Measurements from ENCODE around the gene RBMS2. TPM values are rescaled to one million over a fixed set of nuclear protein-coding genes. Genes with fewer than 3 reads are reported as not detected.
A peak's percentile ranks its signal among the peaks of the same experiment; 100 is the strongest.

The RBMS2 gene
- polyA plus RNA-seq, 2 of the 4 experiments (the other 2 are of a cell fraction) = 13.3 to 46.4 TPM

DNA sequence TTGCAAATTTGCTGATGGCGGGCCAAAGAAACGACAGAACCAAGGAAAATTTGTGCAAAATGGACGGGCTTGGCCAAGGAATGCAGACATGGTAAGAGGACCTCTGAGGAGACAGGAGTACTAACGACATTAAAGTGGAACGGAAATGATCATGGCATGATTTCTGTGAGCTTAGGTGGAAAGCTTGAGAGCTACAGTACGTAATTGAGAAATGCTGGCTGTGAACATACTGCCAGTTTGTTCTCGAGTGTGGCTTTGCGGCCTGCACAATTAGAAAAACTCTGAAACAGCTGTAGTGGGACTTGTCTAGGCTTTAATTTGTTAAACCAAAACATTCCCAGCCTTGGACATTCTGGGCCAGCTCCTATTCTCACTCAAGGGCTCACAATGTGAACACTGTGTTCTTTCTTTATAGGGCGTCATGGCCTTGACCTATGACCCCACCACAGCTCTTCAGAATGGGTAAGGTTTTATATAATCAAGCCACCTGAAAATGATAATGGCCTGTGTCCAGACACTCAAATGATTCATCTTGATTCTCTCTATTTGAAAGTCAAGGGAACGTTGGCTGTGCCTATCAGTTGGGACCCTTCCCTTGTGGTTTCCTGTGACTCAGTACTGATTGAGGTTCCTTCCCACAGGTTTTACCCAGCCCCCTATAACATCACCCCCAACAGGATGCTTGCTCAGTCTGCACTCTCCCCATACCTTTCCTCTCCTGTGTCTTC lies 60.0 kb downstream of the RBMS2 start:
- Histone ChIP-seq H3K27ac (no peak overlapping the region), H3K9me3 (no peaks in the 10 kb centered on the region), H3K4me1 (peaks cover 8% of the 10 kb centered on the region), H3K4me3 (no peak overlapping the region), H3K4me2 (no peak overlapping the region)
- 86% methylated on average over 10 of the region's 10 CpGs for WGBS (ENCODE audit: missing lambda C conversion rate)
- ATAC-seq (peak; percentile 34 to 39; a peak in 3 of 6 replicates), DNase-seq (ENCODE audit: low read depth in 1 of 2, low spot score in 1 of 2) (no peak), FAIRE-seq (no peak)
- POLR2A ChIA-PET = no interaction called here
- CTCF ChIA-PET = interaction anchor here (0.8 to 21.2 kb wide), 10 partner anchors 9 to 71 kb away, joined by 3 to 282 read pairs (median 4); no protein-coding TSS in a partner anchor
- no peak for TF ChIP-seq RNF2 (IDR thresholded peaks at IDR 0.05; ENCODE audit: borderline replicate concordance, low read depth)
- no peak for TF ChIP-seq CEBPB (IDR thresholded peaks at IDR 0.05)
- no peak for TF ChIP-seq JUNB (IDR thresholded peaks at IDR 0.05)
- no peak for TF ChIP-seq MYC (IDR thresholded peaks at IDR 0.05; ENCODE audit: borderline replicate concordance, low read length)
- TF ChIP-seq, protein P1, sequence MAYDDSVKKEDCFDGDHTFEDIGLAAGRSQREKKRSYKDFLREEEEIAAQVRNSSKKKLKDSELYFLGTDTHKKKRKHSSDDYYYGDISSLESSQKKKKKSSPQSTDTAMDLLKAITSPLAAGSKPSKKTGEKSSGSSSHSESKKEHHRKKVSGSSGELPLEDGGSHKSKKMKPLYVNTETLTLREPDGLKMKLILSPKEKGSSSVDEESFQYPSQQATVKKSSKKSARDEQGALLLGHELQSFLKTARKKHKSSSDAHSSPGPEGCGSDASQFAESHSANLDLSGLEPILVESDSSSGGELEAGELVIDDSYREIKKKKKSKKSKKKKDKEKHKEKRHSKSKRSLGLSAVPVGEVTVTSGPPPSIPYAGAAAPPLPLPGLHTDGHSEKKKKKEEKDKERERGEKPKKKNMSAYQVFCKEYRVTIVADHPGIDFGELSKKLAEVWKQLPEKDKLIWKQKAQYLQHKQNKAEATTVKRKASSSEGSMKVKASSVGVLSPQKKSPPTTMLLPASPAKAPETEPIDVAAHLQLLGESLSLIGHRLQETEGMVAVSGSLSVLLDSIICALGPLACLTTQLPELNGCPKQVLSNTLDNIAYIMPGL (CRISPR knock-in tag; IDR thresholded peaks at IDR 0.05; ENCODE audit: borderline replicate concordance) = no peak
- TF ChIP-seq POLR2A (IDR thresholded peaks at IDR 0.05; ENCODE audit: low read length) = no peak
- TF ChIP-seq, protein P2, sequence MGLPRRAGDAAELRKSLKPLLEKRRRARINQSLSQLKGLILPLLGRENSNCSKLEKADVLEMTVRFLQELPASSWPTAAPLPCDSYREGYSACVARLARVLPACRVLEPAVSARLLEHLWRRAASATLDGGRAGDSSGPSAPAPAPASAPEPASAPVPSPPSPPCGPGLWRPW (IDR thresholded peaks at IDR 0.05) = no peak
- TF ChIP-seq ZC3H11A (IDR thresholded peaks at IDR 0.05) = no peak
- TF ChIP-seq, protein P3, sequence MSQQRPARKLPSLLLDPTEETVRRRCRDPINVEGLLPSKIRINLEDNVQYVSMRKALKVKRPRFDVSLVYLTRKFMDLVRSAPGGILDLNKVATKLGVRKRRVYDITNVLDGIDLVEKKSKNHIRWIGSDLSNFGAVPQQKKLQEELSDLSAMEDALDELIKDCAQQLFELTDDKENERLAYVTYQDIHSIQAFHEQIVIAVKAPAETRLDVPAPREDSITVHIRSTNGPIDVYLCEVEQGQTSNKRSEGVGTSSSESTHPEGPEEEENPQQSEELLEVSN (IDR thresholded peaks at IDR 0.05; ENCODE audit: borderline replicate concordance, low read depth) = no peak
- TF ChIP-seq KDM5A (IDR thresholded peaks at IDR 0.05) = no peak

DNA sequence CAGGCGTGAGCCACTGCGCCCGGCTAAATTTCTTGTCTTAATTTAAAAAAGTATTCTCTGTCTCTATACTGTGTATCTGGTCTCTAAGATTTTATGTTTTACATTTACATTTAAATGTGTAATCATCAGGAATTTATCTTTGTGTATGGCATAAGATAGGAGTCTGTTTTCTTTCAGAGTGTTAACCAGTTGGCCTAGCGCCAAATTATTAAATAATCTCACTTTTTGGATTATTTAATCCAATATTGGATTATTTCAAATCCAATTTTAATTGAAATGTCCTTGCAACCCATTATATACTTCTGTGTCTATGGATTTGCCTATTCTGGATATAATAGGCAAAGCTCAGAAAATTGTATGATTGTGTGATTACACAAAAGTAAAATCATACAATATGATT lies 63.5 kb downstream of the RBMS2 start:
- ChIA-PET POLR2A (interaction anchor here (0.6 kb wide), 1 partner anchor 40 kb away, joined by 3 read pairs; no protein-coding TSS in a partner anchor), CTCF (interaction anchor here (0.8 to 21.2 kb wide), 5 partner anchors 9 to 75 kb away, joined by 5 to 282 read pairs (median 9); no protein-coding TSS in a partner anchor)
- TF ChIP-seq, protein P4, sequence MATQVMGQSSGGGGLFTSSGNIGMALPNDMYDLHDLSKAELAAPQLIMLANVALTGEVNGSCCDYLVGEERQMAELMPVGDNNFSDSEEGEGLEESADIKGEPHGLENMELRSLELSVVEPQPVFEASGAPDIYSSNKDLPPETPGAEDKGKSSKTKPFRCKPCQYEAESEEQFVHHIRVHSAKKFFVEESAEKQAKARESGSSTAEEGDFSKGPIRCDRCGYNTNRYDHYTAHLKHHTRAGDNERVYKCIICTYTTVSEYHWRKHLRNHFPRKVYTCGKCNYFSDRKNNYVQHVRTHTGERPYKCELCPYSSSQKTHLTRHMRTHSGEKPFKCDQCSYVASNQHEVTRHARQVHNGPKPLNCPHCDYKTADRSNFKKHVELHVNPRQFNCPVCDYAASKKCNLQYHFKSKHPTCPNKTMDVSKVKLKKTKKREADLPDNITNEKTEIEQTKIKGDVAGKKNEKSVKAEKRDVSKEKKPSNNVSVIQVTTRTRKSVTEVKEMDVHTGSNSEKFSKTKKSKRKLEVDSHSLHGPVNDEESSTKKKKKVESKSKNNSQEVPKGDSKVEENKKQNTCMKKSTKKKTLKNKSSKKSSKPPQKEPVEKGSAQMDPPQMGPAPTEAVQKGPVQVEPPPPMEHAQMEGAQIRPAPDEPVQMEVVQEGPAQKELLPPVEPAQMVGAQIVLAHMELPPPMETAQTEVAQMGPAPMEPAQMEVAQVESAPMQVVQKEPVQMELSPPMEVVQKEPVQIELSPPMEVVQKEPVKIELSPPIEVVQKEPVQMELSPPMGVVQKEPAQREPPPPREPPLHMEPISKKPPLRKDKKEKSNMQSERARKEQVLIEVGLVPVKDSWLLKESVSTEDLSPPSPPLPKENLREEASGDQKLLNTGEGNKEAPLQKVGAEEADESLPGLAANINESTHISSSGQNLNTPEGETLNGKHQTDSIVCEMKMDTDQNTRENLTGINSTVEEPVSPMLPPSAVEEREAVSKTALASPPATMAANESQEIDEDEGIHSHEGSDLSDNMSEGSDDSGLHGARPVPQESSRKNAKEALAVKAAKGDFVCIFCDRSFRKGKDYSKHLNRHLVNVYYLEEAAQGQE (IDR thresholded peaks at IDR 0.05) = no peak
- TF ChIP-seq, protein P5, sequence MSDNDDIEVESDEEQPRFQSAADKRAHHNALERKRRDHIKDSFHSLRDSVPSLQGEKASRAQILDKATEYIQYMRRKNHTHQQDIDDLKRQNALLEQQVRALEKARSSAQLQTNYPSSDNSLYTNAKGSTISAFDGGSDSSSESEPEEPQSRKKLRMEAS (IDR thresholded peaks at IDR 0.05) = no peak
- TF ChIP-seq, protein P6, sequence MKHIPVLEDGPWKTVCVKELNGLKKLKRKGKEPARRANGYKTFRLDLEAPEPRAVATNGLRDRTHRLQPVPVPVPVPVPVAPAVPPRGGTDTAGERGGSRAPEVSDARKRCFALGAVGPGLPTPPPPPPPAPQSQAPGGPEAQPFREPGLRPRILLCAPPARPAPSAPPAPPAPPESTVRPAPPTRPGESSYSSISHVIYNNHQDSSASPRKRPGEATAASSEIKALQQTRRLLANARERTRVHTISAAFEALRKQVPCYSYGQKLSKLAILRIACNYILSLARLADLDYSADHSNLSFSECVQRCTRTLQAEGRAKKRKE (CRISPR knock-in tag; IDR thresholded peaks at IDR 0.05; ENCODE audit: low read depth) = no peak
- TF ChIP-seq SREBF2 (IDR thresholded peaks at IDR 0.05) (no peak), EHMT2 (IDR thresholded peaks at IDR 0.05; ENCODE audit: low read depth) (no peak), HDAC2 (IDR thresholded peaks at IDR 0.05) (no peak), EHF (CRISPR knock-in tag; IDR thresholded peaks at IDR 0.05) (no peak), CBX2 (IDR thresholded peaks at IDR 0.05; ENCODE audit: borderline replicate concordance, low read depth) (no peak)
- TF ChIP-seq, protein P7, sequence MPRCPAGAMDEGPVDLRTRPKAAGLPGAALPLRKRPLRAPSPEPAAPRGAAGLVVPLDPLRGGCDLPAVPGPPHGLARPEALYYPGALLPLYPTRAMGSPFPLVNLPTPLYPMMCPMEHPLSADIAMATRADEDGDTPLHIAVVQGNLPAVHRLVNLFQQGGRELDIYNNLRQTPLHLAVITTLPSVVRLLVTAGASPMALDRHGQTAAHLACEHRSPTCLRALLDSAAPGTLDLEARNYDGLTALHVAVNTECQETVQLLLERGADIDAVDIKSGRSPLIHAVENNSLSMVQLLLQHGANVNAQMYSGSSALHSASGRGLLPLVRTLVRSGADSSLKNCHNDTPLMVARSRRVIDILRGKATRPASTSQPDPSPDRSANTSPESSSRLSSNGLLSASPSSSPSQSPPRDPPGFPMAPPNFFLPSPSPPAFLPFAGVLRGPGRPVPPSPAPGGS (IDR thresholded peaks at IDR 0.05) = no peak
- TF ChIP-seq, protein P2 (IDR thresholded peaks at IDR 0.05) = no peak
- TF ChIP-seq, protein P8, sequence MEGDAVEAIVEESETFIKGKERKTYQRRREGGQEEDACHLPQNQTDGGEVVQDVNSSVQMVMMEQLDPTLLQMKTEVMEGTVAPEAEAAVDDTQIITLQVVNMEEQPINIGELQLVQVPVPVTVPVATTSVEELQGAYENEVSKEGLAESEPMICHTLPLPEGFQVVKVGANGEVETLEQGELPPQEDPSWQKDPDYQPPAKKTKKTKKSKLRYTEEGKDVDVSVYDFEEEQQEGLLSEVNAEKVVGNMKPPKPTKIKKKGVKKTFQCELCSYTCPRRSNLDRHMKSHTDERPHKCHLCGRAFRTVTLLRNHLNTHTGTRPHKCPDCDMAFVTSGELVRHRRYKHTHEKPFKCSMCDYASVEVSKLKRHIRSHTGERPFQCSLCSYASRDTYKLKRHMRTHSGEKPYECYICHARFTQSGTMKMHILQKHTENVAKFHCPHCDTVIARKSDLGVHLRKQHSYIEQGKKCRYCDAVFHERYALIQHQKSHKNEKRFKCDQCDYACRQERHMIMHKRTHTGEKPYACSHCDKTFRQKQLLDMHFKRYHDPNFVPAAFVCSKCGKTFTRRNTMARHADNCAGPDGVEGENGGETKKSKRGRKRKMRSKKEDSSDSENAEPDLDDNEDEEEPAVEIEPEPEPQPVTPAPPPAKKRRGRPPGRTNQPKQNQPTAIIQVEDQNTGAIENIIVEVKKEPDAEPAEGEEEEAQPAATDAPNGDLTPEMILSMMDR (IDR thresholded peaks at IDR 0.05) = no peak
- TF ChIP-seq, protein P9, sequence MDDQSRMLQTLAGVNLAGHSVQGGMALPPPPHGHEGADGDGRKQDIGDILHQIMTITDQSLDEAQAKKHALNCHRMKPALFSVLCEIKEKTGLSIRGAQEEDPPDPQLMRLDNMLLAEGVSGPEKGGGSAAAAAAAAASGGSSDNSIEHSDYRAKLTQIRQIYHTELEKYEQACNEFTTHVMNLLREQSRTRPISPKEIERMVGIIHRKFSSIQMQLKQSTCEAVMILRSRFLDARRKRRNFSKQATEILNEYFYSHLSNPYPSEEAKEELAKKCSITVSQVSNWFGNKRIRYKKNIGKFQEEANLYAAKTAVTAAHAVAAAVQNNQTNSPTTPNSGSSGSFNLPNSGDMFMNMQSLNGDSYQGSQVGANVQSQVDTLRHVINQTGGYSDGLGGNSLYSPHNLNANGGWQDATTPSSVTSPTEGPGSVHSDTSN (IDR thresholded peaks at IDR 0.05) = no peak
- WGBS (ENCODE audit: missing lambda C conversion rate) = 83% methylated on average over 4 of the region's 4 CpGs
- Histone ChIP-seq H3K27ac (no peak overlapping the region), H3K4me2 (no peak overlapping the region), H3K4me3 (no peak overlapping the region), H3K4me1 (peaks cover 11% of the 10 kb centered on the region), H3K9me3 (no peaks in the 10 kb centered on the region)
- FAIRE-seq = no peak
- DNase-seq (ENCODE audit: low read depth in 1 of 2, low spot score in 1 of 2) = no peak
- ATAC-seq = no peak

Data from A549 (cell line).